BJ (cell line): ENCODE results near the gene CACNA2D4. TPM values are rescaled to one million over a fixed set of nuclear protein-coding genes. Genes with fewer than 3 reads are reported as not detected.

ENCODE experiments used
- CTCF ChIA-PET: fragments of 350-600 bp; formaldehyde crosslinking; extraction: SDS; loops from one replicate; lab custom pipeline; 2021; ENCODE audit warnings: antibody characterized with exemption, inconsistent platforms; lab: Yijun Ruan, JAX
- POLR2A ChIA-PET: fragments of 300-600 bp; sonication (Branson Sonifier 250); formaldehyde crosslinking; extraction: SDS; loops from one replicate; lab custom pipeline; 2021; ENCODE audit warnings: antibody characterized with exemption; lab: Charles Lee
- DNase-seq: peaks from one replicate; pipeline ENCODE4 v3.0.0-alpha.2; 2011; ENCODE audit warnings: low read depth
- H3K27me3 ChIP-seq: 2 replicates; pipeline ENCODE4 v1.6.0; 2011; ENCODE audit warnings: low read length; ENCODE audit not compliant: control insufficient read depth, insufficient read depth
- H3K36me3 ChIP-seq: 2 replicates; pipeline ENCODE4 v1.5.1; 2011; ENCODE audit warnings: low read length; ENCODE audit not compliant: control insufficient read depth, insufficient read depth
- H3K4me3 ChIP-seq: 2 replicates; pipeline ENCODE4 v1.5.1; 2011; ENCODE audit warnings: low read depth, mild to moderate bottlenecking, control low read depth, low read length
- polyA plus RNA-seq: library from polyadenylated mRNA; depleted of rRNA; stranded (reverse); fragments of >200 nt; gene quantifications from 2 replicates; pipeline ENCODE4 v1.2.3, GENCODE V29; 2011
- TF ChIP-seq, protein P1 (sequence below): IDR thresholded peaks from 2 replicates; pipeline ENCODE4 v1.5.1; 2011; ENCODE audit warnings: low read depth, mild to moderate bottlenecking, control low read depth, inconsistent platforms, low read length, moderate library complexity; ENCODE audit not compliant: insufficient read depth

The CACNA2D4 gene
- polyA plus RNA-seq, 1 experiment = 0.39 TPM

DNA sequence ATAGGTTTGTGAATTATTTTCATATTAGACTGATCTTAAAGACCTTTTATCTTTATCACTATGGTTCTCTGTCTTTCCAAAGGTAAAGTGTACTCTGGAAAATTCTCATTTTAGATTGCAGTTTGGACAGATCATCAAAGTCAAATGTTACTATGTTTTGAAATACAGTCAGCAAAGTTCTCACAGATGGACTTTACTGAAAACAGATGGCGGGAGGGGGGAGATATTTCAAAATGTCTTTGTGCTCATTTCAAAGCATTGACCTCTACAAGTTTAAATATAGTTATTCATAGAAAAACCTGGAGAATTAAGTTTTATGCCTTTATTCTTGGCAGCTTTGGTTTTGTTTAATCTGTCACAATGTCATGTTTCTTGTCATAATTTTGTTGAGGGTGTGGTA lies 149.8 kb downstream of the CACNA2D4 start:
- ChIA-PET POLR2A (no interaction called here), CTCF (no interaction called here)
- DNase-seq = no peak
- TF ChIP-seq, protein P1, sequence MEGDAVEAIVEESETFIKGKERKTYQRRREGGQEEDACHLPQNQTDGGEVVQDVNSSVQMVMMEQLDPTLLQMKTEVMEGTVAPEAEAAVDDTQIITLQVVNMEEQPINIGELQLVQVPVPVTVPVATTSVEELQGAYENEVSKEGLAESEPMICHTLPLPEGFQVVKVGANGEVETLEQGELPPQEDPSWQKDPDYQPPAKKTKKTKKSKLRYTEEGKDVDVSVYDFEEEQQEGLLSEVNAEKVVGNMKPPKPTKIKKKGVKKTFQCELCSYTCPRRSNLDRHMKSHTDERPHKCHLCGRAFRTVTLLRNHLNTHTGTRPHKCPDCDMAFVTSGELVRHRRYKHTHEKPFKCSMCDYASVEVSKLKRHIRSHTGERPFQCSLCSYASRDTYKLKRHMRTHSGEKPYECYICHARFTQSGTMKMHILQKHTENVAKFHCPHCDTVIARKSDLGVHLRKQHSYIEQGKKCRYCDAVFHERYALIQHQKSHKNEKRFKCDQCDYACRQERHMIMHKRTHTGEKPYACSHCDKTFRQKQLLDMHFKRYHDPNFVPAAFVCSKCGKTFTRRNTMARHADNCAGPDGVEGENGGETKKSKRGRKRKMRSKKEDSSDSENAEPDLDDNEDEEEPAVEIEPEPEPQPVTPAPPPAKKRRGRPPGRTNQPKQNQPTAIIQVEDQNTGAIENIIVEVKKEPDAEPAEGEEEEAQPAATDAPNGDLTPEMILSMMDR = no peak
- Histone ChIP-seq H3K4me3 (no peak overlapping the region), H3K27me3 (no peaks in the 10 kb centered on the region), H3K36me3 (no peaks in the 10 kb centered on the region)

DNA sequence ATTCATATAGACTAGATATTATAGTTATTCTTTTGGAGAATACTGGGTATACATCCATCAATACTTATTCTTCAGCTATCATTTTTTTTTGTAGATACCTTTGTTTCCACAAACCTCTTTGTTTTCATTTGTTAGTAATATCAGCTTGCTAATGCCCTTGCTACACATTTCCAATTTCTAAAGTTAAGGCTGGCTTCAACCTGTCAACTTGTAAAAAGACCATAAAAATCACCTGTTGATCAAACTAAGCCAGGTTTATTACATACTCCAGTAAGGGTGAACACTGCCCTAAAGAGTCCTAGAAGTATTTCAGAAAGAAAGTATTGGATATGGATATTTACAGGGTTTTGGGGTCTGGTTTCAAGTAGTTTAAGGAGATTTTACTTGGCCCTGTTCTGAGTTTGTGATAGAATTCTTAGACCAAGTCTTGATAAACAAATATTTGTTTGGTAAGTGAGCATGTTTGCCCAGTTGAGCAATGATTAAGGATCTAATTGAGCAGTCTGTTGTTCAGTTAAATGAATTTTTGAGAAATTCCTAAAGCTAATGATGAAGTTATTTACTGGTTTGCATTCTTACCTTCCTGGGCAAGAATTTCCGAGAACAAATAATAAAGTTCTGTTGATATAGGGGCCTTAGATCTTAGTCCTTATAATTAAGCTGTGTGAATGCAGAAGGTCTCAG lies 150.9 kb downstream of the CACNA2D4 start:
- no peak for DNase-seq
- H3K4me3 ChIP-seq = no peak overlapping the region
- no peaks in the 10 kb centered on the region for H3K27me3 ChIP-seq
- H3K36me3 ChIP-seq = no peaks in the 10 kb centered on the region
- TF ChIP-seq, protein P1 = no peak
- ChIA-PET POLR2A (no interaction called here), CTCF (interaction anchor here (0.6 to 1.4 kb wide), 2 partner anchors 14 to 132 kb away, joined by 3 to 4 read pairs; no protein-coding TSS in a partner anchor)

DNA sequence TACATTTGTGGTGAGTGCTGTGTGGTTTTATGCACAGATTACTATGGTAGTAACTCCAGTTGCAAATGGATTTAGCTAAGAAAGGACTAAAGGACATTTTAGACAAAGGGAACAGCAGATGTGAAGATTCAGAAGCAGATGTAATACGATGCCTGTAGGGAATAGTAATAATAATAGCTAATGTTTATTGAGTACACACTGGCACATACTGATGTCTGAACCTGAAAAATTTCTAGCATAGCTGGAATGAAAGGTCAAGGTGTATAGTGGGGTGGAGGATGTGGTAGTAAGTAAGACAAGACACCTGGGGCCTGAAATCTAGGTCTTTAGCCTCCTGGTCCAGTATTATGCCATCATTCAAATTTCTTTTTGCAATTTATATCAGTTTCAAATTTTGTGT lies 152.3 kb downstream of the CACNA2D4 start:
- H3K36me3 ChIP-seq = no peaks in the 10 kb centered on the region
- H3K4me3 ChIP-seq = no peak overlapping the region
- ChIA-PET CTCF (interaction anchor here (0.8 to 1.3 kb wide), 2 partner anchors 10 to 25 kb away, joined by 4 to 6 read pairs; no protein-coding TSS in a partner anchor), POLR2A (no interaction called here)
- DNase-seq = no peak
- no peaks in the 10 kb centered on the region for H3K27me3 ChIP-seq
- TF ChIP-seq, protein P1 = no peak

- TF ChIP-seq, protein P1 = no peak
- H3K4me3 ChIP-seq = no peak overlapping the region
- H3K27me3 ChIP-seq = no peaks in the 10 kb centered on the region
- no peaks in the 10 kb centered on the region for H3K36me3 ChIP-seq
- ChIA-PET POLR2A (no interaction called here), CTCF (no interaction called here)
- no peak for DNase-seq
Measured at GRCh38 chr12:1763153-1763552, 155.3 kb downstream of the CACNA2D4 start.

- TF ChIP-seq, protein P1 = no peak
- H3K36me3 ChIP-seq = no peaks in the 10 kb centered on the region
- no peaks in the 10 kb centered on the region for H3K27me3 ChIP-seq
- no peak overlapping the region for H3K4me3 ChIP-seq
- DNase-seq = no peak
- ChIA-PET POLR2A (no interaction called here), CTCF (interaction anchor here (0.5 kb wide), 1 partner anchor 434 kb away, joined by 3 read pairs; no protein-coding TSS in a partner anchor)
Measured at GRCh38 chr12:1761857-1762256, 156.6 kb downstream of the CACNA2D4 start.
